HL-60 (cell line): ENCODE results near the gene RNU5D-1.
"Not testable (repeated sequence)": the region's sequence is repeated elsewhere in the genome, so short reads cannot be mapped to it uniquely, and the experiment has no call there.

ENCODE experiments used
- DNase-seq, 2 experiments: peaks; one replicate each; pipeline ENCODE4 v3.0.0-alpha.2; 2010 to 2020; ENCODE audit warnings: low read depth in 1 of 2, low spot score in 1 of 2
- H3K27ac ChIP-seq: fragments of 250-450 bp; sonication (Bioruptor Pico); replicated peaks from 2 replicates; pipeline ENCODE4 v1.5.1; 2020; ENCODE audit warnings: mild to moderate bottlenecking, moderate library complexity
- H3K27me3 ChIP-seq: fragments of 250-450 bp; sonication (Bioruptor Pico); 2 replicates; pipeline ENCODE4 v1.5.1; 2021; ENCODE audit warnings: mild to moderate bottlenecking, moderate library complexity; ENCODE audit not compliant: insufficient read depth, poor library complexity, severe bottlenecking
- H3K4me3 ChIP-seq: replicated peaks from 2 replicates; pipeline ENCODE4 v1.5.1; 2011; ENCODE audit warnings: mild to moderate bottlenecking, control low read depth, low read length; ENCODE audit not compliant: insufficient read depth
- GABPA ChIP-seq: IDR thresholded peaks from 2 replicates; pipeline ENCODE4 v1.6.1; 2012; ENCODE audit warnings: low read depth
- POLR2AphosphoS5 ChIP-seq: IDR thresholded peaks from 2 replicates; pipeline ENCODE4 v1.6.1; 2012; ENCODE audit warnings: low read depth
- SPI1 ChIP-seq: IDR thresholded peaks from 2 replicates; pipeline ENCODE4 v1.6.1; 2012; ENCODE audit warnings: low read depth, mild to moderate bottlenecking, borderline replicate concordance
- TF ChIP-seq, protein P1 (sequence below): IDR thresholded peaks from one replicate; pipeline ENCODE4 v1.5.1; 2011; ENCODE audit warnings: low read length, control low read depth, inconsistent platforms; ENCODE audit not compliant: insufficient read depth
- TF ChIP-seq, protein P2 (sequence below): IDR thresholded peaks from 2 replicates; pipeline ENCODE4 v1.6.1; 2012; ENCODE audit warnings: low read depth; ENCODE audit not compliant: insufficient replicate concordance

RNU5D-1 gene

DNA sequence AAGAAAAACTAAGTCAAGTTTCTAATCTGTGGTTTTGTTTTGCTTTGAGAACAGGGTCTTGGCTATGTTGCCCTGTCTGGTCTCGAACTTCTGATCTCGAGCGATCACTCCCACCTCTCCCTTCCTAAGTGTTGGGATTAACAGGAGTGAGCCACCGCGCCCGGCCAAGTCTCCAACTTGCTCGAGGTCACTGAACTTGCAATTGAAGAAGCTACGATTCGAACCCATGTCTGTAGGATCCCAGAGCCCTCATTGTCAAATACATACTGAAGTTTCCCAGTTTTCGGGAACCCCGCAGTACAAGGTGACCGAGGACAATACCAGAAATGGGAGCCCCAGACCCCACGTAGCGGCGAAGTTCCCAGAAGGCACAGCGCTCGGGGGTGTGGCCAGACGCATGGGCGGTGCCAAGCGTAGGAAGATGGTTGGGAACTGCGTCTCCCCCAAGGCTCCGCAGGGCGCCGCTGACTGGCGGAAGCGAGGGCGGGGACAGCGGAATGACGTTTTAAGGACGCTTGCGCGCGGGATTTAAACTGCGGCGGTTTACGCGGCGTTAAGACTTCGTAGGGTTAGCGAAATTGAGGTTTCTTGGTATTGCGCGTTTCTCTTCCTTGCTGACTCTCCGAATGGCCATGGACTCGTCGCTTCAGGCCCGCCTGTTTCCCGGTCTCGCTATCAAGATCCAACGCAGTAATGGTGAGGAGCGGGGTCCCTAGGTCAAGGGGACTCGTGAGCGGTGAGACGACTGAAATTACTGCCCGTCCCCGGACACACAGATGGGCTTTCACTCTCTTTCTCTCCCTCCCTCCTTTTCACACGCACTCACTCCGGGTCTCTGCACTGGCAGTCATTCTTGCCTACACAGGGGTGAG lies 8.6 kb upstream of the RNU5D-1 start, which contains the start of gene KIF2C:
KIF2C (plus strand) TSS at position 531 of the 872 bp plus-strand sequence; CDS start at position 627, 96 bp downstream.
- peak within 1 kb of the TSS; percentile 77 for H3K27ac ChIP-seq
- peak; percentile 95 to 98 for DNase-seq
- no peaks in the 10 kb centered on the region for H3K27me3 ChIP-seq
- TF ChIP-seq POLR2AphosphoS5 (peak; percentile 92), GABPA (no peak; the same call in 1 of the 2 replicates)
- TF ChIP-seq, protein P1, sequence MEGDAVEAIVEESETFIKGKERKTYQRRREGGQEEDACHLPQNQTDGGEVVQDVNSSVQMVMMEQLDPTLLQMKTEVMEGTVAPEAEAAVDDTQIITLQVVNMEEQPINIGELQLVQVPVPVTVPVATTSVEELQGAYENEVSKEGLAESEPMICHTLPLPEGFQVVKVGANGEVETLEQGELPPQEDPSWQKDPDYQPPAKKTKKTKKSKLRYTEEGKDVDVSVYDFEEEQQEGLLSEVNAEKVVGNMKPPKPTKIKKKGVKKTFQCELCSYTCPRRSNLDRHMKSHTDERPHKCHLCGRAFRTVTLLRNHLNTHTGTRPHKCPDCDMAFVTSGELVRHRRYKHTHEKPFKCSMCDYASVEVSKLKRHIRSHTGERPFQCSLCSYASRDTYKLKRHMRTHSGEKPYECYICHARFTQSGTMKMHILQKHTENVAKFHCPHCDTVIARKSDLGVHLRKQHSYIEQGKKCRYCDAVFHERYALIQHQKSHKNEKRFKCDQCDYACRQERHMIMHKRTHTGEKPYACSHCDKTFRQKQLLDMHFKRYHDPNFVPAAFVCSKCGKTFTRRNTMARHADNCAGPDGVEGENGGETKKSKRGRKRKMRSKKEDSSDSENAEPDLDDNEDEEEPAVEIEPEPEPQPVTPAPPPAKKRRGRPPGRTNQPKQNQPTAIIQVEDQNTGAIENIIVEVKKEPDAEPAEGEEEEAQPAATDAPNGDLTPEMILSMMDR = no peak
- H3K4me3 ChIP-seq = peak within 1 kb of the TSS; percentile 70

DNA sequence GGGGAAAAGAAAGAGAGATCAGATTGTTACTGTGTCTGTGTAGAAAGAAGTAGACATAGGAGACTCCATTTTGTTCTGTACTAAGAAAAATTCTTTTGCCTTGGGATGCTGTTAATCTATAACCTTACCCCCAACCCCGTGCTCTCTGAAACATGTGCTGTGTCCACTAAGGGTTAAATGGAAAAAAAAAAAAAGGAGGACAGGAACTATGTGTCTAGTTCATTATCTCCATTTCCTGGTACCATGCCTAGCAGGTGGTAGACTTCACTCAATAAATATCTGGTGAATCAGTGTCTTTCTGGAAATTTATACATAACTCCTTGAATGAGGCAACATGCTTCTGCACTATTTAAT lies 8.0 kb upstream of the RNU5D-1 start:
- H3K27ac ChIP-seq = peak overlapping the region; percentile 77

DNA sequence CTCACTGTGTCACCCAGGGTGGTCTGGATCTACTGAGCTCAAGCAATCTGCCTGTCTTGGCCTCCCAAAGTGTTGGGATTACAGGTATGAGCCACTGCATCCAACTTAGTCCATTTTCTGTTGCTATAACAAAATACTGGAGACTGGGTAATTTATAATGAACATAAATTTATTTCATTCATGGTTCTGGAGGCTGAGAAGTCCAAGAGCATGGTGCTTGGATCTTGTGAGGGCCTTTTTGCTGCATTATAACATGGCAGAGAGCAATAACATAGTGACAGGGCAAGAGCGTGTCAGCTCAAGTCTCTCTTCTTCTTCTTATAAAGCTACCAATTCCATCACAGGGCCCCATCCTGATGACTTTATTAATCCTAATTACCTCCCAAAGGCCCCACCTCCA lies 5.0 kb upstream of the RNU5D-1 start:
- Histone ChIP-seq H3K4me3 (no peak overlapping the region), H3K27me3 (no peaks in the 10 kb centered on the region), H3K27ac (no peak overlapping the region)
- TF ChIP-seq POLR2AphosphoS5 = no peak
- TF ChIP-seq GABPA = no peak
- TF ChIP-seq, protein P1 = no peak
- TF ChIP-seq, protein P2, sequence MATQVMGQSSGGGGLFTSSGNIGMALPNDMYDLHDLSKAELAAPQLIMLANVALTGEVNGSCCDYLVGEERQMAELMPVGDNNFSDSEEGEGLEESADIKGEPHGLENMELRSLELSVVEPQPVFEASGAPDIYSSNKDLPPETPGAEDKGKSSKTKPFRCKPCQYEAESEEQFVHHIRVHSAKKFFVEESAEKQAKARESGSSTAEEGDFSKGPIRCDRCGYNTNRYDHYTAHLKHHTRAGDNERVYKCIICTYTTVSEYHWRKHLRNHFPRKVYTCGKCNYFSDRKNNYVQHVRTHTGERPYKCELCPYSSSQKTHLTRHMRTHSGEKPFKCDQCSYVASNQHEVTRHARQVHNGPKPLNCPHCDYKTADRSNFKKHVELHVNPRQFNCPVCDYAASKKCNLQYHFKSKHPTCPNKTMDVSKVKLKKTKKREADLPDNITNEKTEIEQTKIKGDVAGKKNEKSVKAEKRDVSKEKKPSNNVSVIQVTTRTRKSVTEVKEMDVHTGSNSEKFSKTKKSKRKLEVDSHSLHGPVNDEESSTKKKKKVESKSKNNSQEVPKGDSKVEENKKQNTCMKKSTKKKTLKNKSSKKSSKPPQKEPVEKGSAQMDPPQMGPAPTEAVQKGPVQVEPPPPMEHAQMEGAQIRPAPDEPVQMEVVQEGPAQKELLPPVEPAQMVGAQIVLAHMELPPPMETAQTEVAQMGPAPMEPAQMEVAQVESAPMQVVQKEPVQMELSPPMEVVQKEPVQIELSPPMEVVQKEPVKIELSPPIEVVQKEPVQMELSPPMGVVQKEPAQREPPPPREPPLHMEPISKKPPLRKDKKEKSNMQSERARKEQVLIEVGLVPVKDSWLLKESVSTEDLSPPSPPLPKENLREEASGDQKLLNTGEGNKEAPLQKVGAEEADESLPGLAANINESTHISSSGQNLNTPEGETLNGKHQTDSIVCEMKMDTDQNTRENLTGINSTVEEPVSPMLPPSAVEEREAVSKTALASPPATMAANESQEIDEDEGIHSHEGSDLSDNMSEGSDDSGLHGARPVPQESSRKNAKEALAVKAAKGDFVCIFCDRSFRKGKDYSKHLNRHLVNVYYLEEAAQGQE = no peak
- TF ChIP-seq SPI1 = no peak
- DNase-seq = no peak

More for the DNA sequence above, 8.0 kb upstream of the RNU5D-1 start:
- H3K27me3 ChIP-seq, DNase-seq: not testable (repeated sequence)
- H3K4me3 ChIP-seq = peak overlapping the region; percentile 70

DNA sequence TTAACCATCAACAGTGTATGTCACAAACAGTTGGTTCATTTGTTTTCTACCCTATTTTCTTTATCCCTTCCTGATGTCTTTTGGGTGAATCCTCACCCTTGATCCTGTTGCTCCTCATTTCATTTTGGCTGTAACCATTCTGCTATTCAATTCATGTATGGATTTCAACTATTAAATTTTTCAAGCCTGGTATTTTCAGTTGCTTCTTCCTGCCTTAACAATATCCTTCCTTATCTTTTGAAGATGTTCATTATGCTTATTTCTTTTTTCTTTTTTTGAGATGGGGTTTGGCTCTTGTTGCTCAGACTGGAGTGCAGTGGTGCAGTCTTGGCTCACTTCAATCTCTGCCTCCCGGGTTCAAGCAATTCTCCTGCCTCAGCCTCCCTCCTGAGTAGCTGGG lies 2.8 kb upstream of the RNU5D-1 start:
- no peak for TF ChIP-seq GABPA
- TF ChIP-seq, protein P2 = no peak
- TF ChIP-seq SPI1 = no peak
- TF ChIP-seq POLR2AphosphoS5 = no peak
- TF ChIP-seq, protein P1 = no peak
- no peaks in the 10 kb centered on the region for H3K27me3 ChIP-seq
- DNase-seq = no peak
- H3K27ac ChIP-seq = no peak overlapping the region
- no peak overlapping the region for H3K4me3 ChIP-seq
